C4-2B (cell line): ENCODE data around the gene SERPINH1.

Experiments used
- ZFX ChIP-seq: fragments of 450-650 bp; IDR thresholded peaks from 2 replicates; pipeline ENCODE4 v1.6.1; 2017
- TF ChIP-seq, protein P1 (sequence below): fragments of 450-650 bp; conservative IDR thresholded peaks from 2 replicates; pipeline ENCODE4 v1.5.1; 2017; ENCODE audit warnings: mild to moderate bottlenecking

DNA sequence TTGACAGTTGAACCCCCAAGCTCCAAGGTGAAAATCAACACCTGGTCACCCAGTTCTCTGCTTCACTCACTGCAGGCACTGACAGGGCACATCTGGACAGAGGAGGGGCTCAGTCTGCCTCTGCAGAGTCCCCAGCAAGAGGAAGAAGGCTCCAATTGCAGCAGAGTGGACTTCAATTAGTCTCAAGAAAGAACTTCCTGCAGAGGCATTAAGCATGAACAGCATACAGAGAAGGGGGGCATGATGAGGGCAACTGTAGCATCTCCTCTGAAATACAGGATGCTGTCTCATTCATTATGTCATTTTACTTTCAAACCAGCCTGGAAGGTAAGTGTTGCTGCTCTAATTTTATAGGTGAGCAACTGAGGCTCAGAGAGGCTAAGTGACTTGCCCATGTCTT is 47.5 kb upstream of the SERPINH1 start:
- TF ChIP-seq, protein P1, sequence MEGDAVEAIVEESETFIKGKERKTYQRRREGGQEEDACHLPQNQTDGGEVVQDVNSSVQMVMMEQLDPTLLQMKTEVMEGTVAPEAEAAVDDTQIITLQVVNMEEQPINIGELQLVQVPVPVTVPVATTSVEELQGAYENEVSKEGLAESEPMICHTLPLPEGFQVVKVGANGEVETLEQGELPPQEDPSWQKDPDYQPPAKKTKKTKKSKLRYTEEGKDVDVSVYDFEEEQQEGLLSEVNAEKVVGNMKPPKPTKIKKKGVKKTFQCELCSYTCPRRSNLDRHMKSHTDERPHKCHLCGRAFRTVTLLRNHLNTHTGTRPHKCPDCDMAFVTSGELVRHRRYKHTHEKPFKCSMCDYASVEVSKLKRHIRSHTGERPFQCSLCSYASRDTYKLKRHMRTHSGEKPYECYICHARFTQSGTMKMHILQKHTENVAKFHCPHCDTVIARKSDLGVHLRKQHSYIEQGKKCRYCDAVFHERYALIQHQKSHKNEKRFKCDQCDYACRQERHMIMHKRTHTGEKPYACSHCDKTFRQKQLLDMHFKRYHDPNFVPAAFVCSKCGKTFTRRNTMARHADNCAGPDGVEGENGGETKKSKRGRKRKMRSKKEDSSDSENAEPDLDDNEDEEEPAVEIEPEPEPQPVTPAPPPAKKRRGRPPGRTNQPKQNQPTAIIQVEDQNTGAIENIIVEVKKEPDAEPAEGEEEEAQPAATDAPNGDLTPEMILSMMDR = no peak
- no peak for TF ChIP-seq ZFX
